HG03520 (cell line): ENCODE measurements around the gene CHMP1A.

ENCODE experiments used
- ATAC-seq: cut with Tn5 transposase; IDR thresholded peaks from one replicate; pipeline ENCODE4 v1.9.1; 2021; ENCODE audit warnings: mild to moderate bottlenecking, moderate library complexity; ENCODE audit not compliant: unreplicated experiment

The CHMP1A gene

DNA sequence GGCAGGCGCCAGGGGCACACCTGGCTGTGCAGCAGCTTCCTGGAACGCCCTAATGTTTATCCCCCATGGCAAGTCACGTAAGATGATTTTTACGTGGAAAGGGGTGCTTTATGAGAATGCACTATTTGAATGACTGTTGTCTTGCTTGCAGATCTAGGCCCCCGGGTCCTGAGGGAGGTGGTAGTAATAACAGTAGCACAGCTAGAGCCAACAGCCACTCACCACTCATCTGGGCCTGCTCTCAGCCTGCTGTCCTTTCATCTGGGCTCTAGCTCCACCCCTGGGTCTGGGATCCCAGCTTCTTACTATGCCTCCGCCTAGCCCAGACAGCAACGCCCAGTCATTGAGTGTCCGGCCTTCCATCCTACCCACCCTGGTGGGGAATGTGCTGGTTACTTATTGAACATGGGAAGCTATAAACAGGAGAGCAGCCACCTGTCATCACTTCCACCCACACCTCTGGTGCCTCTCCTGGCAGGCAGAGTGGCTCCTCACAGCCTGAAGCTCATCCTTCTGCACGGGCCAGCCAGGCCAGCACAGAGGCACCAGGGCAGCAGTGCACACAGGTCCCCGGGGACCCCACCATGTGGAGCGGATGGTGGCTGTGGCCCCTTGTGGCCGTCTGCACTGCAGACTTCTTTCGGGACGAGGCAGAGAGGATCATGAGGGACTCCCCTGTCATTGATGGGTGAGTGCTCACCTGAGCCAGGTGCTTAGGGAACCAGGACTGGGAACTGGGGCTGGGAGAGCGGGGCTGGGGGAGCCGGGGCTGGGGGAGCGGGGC, 27.5 kb downstream of the CHMP1A start:
- no peak for ATAC-seq

DNA sequence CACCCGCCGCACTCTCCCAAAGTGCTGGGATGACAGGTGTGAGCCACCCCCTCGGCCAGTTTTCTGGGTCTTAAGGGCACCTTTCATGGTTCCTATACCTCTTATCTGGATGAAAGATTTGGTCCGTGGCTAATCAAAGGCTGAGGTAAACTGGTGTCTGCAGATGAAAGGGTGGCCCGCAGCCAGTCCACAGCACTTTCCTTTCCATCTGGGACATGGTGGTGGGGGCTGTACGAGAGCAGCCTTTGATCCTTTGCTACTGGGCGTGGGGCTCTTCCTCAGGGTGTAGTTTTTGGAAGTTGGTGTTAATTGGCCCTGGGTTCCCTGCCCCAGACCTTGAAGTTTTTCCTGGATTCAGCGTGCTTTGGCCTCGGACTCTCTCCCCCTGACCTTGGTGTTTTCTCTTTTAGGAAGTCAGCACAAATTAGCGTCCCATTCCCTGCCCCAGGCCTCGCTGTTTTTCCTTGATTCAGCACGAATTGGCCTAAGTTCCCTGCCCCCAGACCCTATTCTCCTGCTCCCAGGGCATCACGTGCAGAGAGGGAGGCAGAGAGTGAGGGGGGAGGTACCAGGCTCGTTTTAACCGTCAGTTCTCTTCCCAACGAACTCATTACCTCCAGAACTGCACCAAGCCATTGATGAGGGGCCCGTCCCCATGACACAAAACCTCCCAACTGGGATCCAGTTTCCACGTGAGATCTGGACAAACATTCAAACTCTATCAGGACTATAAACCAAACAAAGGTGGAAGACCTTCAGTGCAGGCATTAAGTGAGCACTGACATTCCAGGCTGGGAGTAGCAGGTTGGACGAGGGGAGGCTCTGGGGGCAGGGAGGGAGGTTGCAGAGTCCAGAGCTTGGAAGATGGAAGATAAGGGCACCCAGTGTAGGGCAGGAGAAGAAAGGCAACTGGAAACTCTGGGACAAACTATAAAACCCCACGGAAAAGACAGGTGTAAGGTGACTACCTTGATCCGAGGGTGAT, 32.4 kb downstream of the CHMP1A start:
- no peak for ATAC-seq

DNA sequence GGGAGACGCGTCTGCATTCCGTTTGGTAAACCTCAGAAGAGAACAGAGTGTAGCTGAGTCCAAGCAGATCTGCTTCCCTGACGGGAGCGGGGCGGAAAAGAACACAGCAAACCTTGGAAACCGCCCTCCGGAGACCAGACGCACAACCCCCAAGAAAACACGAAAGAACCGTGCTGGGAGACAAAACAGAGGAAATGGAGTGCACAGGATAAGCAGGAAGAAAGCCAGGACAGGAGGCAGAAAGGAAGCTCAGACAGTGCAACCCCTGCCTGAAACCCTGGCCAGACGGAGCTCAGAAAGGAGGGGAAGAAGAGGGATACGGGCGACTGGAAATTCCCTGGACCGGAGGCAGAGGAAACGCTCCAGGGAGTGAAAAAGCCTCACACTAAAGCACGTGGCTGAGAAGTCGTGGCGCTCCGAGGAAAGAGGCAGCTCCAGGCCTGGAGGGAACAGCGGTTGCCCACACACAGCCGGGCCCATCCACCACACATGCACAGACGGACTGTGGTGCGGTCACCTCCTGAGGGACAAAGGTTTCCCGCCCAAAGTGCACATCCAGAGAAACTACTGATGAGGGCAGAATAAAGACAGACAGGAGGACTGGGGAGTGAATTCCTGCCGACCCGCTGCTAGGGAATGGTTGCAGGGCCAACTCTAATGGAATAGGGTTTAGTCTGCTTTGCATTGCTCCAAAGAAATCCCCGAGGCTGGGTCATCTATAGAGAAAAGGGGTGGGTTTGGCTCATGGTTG, 33.8 kb downstream of the CHMP1A start:
- ATAC-seq = no peak

DNA sequence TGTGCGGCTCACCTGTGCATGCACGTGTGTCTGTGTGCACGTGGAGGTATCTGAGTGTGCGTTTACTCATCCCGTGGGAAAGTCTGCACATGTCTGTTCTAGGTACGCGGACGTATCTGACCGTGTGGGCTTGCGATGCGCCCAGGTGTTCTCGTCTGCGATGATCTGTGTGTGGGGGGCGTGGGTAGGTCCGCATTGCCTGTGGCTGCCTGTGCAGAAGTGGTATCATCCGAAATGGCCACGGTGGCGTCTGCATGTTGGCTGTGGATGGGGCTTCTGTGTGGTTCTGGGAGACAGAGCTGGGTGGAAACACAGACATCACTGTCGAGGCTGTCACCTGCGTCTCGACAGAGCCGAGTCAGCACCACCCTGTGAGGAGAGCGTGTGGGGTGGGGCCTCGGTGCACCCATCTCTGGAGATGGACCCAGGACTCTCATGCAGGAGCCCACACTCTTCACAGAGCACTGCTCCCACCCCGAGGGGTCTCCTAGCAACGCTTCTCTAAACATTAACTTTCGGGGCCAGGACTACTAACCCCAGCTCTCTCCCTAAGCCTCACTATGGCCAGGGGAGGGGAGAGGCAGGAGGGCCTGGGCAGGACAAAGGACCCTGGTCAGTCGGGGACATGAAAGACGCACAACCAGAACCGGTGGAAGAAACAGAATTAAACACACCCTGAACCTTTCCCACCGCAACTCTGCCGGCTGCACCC, 35.7 kb downstream of the CHMP1A start:
- no peak for ATAC-seq

DNA sequence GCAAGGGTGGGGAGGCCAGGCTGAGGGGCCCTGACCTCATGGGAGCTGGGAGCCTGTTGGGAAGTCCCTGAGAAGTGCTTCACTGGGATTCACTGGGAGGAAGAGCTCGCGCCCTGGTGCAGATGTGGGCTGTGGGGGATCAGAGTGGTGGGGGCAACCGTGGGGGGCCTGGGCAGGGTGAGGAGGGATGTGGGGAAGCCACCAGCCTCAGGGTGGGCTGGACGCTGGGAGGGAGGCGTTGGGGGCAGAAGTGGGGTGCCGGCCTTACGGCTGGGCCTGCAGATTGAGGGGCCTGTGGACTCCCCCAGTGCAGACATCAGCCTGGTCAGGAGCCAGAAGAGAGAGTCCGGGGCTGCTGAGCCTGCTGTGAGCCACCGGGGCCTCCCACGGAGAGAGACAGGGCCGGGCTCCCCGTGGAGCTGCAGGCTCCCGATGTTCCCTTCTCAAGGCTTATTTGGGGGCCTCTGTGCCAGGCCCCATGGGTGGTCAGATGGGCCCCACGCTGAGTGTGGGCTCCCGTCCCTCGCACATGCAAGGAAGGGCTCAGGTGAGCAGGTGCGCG, 36.3 kb downstream of the CHMP1A start:
- ATAC-seq = no peak

DNA sequence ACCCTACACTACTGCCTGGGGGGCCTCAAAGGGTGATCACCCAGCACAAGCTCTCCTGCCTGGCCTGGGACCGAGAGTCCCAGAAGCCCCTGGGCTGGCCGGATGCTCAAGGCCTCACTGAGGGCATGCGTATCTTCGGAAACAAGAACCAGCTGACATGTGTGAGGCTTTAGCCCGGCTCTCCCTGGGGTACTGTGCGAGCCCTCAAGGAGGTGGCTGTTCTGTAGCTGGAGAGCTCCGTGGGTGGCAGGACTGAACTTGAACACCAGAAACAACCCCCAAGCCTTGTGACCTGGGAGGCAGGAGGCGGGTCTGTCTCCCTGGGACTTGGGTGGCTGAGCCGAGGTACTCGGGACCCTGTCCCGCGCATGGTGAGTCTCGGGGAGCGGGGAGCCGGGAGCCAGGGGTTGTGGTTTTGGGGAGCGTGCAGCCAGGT, 37.1 kb downstream of the CHMP1A start:
- ATAC-seq = no peak

DNA sequence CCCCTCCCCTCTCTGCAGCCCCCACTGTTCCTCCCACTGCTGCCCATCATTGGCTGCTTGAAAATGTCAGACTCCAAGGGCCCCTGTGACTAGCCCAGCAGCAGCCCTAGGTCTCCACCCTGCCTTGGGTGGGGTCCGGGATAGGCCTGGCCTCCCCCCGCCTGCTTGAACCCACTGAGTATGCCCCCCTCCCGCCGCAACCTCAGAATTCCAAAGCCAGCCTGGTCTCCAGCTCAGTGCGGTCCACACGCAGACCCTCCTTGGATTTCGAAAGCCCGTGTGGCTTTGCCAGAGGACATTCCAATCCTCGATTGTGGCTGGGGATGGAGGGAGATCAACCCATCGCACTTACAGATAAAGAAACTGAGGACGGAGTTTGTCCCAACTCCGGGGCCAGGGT, 37.7 kb downstream of the CHMP1A start:
- no peak for ATAC-seq

DNA sequence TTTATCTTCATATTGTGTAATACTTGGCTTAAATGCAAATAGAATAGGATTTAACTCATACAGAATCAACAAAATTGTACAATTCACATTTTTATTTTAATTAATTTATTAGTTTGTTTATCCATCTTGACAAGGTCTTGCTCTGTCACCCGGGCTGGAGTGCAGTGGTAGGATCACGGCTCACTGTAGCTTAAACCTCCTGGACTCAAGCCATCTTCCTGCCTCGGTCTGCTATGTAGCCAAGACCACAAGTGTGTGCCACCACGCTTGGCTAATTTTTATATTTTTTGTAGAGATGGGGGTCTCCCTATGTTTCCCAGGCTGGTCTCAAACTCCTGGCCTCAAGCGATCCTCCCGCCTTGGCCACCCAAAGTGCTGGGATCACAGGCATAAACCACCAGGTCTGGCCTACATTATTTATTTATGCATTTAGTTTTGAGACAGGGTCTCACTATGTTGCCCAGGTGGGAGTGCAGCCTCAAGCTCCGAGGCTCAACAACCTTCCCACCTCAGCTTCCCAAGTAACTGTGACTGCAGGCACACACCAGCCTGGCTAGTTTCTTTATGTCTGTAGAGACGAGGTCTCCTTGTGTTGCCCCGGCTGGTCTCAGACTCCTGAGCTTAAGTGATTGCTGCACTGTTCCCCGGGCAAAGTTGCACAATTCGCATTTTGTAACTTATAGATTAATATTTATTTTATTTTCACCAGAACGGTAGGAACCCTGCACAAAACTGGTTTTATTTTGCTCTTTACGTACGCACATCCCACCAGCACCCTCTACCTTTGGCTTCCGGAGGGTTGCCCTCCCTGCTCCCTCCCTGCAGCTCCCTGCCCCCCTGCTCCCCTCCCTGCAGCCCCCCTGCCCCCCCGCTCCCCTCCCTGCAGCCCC, 39.2 kb downstream of the CHMP1A start:
- no peak for ATAC-seq

DNA sequence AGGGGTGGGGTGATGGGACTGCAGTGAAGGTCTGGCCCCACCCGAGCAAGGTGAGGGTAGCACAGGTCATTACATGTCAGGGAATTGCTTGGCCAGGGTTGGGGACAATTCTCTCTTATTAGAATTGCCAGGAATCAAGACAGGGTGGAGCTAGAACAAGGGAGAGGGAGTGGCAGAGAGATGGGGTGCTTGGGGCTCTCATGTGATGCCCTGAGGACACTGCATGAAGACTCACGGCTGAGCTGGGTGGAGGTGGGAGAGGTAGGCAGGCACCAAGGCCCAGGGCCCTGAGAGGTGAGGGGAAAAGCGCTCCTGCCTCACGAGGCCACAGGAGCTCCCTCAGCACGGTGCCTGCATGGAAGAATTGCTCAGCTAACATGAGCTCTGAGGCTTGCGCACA, 40.5 kb downstream of the CHMP1A start:
- ATAC-seq = no peak

DNA sequence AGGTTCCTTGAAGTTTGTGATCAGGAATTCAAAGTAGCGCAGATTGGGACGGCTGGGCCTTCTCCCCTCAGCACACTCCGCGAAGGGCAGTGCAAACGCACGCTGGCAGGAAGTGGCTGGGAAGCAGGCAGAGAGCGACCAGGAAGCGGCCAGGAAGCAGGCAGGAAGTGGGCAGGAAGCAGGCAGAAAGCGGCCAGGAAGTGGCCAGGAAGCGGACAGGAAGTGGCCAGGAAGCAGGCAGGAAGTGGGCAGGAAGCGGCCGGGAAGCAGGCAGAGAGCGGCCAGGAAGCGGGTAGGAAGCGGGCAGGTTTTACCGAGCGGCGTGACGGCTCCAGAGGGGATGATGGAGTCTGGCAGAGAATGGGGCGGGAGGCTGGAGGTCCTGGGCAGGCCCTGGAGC, 40.9 kb downstream of the CHMP1A start:
- ATAC-seq = no peak

DNA sequence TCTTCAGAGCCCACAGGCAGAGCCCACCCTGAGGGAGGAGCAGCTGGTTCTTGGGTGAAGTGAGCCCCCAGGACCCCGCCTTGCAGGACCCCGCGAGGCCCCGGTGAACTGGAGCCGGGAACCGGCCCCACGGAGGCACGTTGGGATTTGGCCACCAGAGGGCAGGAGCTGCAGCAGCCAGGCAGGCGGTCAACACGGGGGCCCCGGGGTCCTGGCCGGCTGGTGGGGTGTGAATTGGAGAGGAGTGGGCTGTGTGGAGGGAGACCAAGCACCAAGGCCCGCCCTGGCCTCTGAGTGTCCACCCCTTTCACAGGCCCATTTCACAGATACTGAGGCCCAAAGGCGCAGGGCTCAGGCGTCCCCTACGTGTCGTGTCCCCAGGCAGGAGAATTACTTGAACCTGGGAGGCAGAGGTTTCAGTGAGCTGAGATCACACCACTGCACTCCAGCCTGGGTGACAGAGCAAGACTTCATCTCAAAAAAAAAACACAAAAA, 41.9 kb downstream of the CHMP1A start:
- ATAC-seq = no peak

DNA sequence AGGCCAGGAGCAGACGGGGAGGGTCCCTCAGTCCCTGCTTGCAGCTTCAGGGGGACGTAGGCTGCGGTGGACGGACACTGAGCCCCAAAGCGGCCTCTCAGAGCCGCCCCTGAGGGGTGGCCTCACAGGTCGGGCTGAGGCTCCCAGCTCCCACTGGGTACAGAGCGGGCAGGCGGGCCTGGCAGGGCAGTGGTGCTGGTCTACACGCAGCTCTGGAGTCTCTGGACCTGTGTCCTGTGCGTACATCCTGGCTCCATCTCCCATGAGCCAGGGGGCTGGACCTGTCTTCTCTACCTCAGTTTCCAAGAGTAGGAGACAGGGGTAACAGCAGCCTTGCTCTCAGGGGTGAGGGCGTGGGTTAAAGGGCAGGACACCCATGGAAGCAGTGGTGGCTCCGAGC, 42.3 kb downstream of the CHMP1A start:
- ATAC-seq = no peak

DNA sequence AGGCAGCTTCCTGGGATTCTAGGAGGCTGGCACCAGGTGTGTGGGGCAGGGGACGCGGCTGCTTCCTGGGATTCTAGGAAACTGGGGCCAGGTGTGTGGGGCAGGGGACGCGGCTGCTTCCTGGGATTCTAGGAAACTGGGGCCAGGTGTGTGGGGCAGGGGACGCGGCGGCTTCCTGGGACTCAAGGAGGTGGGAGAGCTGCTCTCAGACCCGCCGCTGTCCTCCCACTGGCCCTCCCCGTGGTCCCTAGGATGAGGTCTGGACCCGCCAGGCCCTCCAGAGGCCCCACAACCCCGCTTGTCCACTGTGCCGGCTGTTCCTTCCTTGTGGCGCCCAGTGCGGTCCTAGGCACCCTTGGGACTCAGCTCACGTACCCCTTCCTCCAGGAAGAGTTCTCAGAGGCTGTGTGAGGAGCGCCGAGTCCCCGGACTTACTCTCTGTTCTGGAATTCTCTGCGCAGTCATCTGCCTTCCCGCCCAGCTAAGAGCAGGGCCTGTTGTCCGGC, 43.5 kb downstream of the CHMP1A start:
- ATAC-seq = no peak

DNA sequence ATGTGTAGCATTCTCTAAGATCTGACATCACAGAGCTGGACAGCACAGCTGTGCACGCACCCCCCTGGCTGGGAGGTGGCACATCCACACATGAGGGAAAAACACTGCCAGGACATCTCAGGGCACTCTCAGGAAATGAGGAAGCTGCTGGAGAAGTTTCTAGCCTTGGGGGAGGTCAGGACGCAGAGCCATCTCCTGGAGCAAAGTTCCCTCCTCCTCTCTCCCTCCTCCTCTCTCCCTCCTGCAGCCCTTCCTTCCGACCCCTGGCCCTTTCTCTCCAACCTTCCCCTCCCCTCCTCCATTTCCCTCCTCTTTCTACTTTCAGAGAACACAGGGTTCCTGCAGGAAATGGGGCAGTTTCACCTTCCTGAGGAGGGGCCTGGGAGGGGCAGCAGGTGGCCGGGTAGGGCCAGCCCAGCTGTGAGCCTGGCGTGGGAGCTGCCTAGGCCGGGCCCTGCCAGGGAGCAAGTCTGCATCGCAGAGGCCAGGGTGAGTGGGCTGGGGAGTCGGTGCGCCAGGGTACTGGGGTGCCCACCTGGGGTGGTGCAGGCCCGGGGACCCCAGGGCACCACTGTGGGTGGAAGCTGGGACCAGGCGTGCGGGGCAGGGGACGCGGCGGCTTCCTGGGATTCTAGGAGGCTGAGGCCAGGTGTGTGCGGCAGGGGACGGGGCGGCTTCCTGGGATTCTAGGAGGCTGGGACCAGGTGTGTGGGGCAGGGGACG, 44.1 kb downstream of the CHMP1A start, which contains the start of gene DPEP1:
DPEP1 (plus strand) TSS at position 412 of the 723 bp plus-strand sequence. CDS start 16,769 bp downstream, outside the sequence.
- no peak for ATAC-seq

DNA sequence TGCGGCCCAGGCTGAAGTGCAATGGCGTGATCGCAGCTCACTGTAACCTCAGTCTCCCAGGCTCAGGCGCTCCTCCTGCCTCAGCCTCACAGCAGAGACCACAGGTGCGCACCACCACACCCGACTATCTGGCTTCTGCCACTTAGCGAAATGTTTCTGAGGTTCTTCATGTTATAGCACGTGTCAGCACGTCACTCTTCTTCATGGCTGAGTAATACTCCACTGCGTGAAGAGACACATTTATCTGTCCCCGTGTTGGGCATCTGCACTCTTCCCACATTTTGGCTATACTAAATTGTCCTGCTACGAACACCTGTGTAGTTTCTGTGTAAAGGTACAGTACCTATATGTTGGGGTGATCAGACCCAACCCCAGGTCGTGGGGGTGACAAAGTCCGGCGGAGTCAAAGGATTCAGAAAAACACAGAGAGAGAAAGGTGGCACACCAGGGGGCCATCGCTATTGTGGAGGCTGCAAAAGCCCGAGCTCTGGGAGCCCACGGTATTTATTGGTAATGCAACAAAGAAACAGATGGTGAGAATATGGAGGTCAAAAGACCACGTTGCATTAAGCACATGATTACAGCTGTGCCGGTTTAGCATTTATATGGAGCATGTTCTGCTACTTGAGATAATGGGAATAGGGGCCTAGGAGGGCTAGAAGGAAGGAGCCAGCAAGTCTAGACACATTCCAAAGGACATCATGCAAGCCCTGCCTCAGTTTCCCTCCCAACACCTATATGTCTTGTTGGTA, 44.9 kb downstream of the CHMP1A start:
- ATAC-seq = no peak

DNA sequence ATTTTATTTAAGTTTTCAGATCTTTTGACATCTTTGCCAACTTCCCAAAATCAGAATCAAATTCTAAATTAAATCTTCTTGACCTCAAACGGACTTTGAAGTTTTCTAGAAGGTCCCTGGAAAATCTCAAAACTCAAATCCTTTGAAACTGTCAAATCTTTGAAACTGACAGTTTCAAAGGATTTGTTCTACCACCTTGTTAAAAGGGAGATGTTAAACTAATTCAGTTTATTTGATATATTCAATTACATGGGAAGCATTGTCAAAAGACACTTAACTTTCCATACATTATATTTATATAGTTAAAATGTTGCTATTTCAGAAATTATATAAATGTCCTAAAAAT, 47.4 kb downstream of the CHMP1A start:
- no peak for ATAC-seq

DNA sequence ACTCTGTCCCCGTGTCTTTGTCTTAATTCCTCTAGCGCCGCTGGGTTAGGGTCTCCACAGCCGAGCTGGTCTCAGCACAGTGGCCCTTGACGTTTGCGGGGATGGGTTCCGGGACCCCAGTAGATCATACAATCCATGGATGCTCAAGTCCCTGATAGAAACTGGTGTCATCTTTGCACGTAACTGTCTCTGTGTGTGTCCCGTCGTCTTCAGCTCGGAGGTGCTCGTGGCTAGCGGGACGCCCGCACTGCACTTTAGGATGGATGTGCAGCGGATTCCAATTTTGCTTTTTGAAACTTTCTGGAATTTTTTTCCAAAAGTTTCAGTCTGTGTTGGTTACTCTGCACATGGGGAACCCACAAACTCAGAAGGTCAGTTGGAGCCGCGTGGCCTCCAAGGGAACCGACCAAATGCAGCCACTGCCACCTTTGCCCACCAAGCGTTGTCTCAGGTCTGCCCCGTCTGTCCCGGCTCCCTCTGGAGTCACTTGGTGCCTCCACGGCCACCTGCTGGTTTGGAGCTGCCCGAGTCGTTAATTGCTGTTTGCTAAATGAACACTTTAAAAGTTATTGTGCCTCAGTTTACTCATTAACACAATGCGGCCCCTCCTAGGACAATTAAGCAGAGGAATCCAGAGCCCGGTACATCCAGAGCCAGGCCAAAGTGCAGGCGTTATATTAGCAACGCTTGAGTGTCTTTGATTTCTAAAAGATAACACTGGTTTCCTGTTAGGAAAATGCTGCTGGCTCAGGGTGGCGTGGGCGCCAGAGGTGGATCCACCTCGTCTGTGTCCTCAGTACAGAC, 49.4 kb downstream of the CHMP1A start:
- no peak for ATAC-seq
